Subcutaneous adipose tissue (tissue), 4 donors: ENCODE results near the gene CRACR2B. TPM values are rescaled to one million over a fixed set of nuclear protein-coding genes. Genes with fewer than 3 reads are reported as not detected.

ENCODE experiments used
- total RNA-seq, 4 donors: library from RNA; depleted of rRNA; stranded (reverse); fragments of >200 nt; gene quantifications; one replicate each; pipeline ENCODE4 v1.1.0, GENCODE V29; 2016
- TF ChIP-seq, protein P1 (sequence below): fragments of 450-650 bp; IDR thresholded peaks from one replicate; pipeline ENCODE4 v1.5.1; 2016; ENCODE audit warnings: low read depth, mild to moderate bottlenecking, control low read depth, antibody characterized with exemption, moderate library complexity

Gene CRACR2B
- total RNA-seq, 4 donors from 2014 or later: 2.3 to 44.6 (median 9.7) TPM

DNA sequence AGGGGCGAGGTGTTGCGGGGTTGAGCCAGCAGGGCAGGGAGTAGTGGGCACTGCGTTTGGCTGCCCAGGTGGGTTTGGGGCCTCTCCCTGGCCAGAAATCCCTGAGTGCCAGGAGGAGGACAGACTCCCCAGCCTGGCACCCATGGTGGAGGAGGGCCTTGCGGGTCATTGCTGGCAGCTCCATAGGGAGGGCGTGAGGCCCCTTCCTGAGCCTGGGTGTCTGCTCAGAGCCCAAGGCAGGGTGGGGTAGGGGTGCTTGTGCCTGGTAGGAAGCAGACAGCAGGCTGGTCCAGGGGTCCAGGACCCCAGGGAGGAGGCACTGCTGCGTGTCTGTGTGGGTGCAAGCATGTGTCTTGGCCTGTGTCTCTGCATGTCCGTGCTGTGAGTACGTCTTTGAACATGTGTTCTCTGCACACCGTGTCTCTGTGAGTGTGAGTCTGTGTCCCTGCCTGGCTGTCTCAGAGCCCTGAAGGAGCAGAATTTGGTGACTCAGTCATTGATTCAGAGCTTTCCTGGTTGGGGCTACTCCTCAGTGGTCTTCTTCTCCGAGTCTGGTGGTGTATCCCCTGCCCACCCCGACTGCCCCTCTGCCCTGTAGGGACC is 18.9 kb downstream of the CRACR2B start:
- TF ChIP-seq, protein P1, sequence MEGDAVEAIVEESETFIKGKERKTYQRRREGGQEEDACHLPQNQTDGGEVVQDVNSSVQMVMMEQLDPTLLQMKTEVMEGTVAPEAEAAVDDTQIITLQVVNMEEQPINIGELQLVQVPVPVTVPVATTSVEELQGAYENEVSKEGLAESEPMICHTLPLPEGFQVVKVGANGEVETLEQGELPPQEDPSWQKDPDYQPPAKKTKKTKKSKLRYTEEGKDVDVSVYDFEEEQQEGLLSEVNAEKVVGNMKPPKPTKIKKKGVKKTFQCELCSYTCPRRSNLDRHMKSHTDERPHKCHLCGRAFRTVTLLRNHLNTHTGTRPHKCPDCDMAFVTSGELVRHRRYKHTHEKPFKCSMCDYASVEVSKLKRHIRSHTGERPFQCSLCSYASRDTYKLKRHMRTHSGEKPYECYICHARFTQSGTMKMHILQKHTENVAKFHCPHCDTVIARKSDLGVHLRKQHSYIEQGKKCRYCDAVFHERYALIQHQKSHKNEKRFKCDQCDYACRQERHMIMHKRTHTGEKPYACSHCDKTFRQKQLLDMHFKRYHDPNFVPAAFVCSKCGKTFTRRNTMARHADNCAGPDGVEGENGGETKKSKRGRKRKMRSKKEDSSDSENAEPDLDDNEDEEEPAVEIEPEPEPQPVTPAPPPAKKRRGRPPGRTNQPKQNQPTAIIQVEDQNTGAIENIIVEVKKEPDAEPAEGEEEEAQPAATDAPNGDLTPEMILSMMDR: no peak

DNA sequence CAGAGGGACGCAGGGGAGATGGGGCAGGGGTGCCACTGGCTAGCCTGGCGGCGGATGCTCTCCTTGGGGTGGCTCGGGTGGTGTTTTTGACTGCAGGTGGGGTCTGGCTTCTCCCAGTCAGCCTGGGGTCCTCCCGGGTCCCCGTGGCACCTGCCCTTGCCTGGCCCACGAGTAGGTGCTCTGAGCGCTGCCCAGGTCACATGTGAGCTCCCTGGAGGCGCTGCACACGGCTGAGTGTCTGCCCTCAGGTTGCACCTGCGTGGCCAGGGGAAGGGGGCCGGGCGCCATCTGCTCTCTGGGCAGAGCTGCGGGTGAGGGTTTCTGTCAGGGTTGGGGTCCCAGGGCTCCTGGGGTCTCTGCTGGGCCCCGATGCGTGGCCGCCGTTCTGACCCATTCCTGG is 20.2 kb downstream of the CRACR2B start:
- TF ChIP-seq, protein P1: no peak

DNA sequence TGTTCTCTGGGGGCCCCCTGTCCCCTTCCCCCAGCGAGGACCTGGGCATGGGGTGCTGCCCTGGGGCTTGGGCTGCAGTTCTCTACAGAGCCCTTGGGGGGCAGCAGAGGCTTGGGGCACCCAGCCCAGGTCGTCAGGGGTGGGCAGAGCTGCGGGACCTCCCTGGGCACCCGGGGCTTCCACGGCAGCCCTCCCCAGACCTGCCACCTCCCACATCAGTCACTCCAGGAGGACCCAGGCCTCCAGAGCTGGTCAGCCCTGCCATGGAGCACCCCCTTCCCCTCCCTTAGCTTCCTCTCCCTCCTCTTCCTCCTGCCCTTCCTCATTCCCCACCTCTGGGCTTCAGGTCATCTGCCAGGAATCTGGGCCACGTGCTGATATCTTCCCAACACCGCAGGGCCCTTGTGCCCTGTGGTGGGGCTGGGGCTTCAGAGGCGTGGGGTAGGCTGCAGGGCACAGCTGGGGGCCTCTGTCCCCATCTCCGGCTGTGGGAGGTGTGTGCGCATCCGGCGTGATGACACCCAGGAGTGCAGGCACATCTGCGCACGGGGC is 20.7 kb downstream of the CRACR2B start:
- TF ChIP-seq, protein P1: no peak

DNA sequence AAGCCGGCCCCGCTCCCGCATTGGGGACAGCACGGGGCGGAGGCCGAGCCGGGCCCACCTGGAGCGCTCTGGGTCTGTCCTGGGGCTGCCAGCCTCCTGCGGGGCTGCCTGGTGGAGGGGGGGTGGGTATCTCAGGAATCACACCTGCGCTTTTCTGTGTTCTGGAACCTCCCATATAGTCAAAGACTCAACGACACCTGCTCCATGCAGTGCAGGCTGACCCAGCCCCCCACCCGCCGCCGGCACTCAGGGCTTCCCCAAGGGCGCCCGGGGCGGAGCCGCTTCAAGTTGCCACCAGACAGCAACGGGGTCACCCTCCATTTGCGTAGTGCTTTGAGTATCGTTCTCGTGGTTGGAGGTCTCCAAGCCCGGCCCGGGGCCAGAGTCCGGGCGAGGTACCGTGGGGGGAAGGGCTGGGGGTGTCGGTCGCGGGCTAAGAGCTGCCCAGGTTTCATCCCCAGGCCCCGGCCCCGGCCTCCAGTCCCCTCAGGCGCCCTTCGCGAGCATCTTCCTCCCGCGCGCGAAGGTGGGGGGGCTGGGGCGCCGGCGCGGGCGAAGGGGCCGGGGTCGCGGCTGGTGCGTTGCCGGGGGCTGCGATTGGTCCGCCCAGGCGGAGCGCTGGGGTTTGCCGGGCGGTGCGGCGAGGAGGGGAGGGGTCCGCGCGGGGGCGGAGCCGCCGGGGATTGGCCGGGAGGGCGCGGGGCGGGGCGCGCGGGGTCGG is 21.5 kb downstream of the CRACR2B start:
- TF ChIP-seq, protein P1: no peak

DNA sequence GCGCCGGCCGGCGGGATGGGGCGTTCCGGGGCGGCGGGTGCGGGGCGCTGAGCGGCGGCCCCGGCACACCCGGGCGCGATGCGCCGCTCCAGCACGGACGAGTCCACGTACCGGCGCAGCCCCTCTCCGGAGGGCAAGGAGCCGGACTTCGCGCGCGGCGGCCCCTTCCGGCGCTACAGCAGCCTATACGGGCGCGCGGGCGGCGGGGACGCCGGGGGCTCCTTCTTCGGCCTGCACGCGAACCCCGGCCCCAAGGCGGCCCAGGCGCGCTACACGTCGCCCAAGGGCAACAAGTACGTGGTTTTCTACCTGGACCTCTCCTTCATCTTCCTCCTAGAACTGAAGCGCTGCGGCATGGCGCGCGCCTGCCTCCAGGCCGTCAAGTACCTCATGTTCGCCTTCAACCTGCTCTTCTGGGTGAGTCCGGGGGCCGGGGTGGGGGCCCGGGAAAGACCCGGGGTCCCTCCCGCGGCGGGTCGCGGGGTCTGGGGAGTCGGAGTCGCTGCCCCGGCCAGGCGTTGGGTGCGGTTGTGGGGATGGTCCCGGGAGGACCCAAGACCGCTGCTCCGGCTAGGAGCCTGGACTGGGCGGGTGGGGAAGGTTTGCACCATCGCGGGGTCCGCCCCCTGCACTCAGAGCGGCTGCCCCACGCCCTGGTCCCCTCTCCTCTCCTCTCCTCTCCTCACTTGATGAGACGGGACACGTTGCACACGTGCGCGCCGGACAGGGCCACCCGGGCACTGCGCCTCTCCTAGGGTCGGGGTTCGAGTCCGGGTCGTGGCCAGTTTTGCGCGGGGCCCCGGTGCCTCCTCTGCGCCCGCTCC is 22.4 kb downstream of the CRACR2B start:
- TF ChIP-seq, protein P1: no peak

DNA sequence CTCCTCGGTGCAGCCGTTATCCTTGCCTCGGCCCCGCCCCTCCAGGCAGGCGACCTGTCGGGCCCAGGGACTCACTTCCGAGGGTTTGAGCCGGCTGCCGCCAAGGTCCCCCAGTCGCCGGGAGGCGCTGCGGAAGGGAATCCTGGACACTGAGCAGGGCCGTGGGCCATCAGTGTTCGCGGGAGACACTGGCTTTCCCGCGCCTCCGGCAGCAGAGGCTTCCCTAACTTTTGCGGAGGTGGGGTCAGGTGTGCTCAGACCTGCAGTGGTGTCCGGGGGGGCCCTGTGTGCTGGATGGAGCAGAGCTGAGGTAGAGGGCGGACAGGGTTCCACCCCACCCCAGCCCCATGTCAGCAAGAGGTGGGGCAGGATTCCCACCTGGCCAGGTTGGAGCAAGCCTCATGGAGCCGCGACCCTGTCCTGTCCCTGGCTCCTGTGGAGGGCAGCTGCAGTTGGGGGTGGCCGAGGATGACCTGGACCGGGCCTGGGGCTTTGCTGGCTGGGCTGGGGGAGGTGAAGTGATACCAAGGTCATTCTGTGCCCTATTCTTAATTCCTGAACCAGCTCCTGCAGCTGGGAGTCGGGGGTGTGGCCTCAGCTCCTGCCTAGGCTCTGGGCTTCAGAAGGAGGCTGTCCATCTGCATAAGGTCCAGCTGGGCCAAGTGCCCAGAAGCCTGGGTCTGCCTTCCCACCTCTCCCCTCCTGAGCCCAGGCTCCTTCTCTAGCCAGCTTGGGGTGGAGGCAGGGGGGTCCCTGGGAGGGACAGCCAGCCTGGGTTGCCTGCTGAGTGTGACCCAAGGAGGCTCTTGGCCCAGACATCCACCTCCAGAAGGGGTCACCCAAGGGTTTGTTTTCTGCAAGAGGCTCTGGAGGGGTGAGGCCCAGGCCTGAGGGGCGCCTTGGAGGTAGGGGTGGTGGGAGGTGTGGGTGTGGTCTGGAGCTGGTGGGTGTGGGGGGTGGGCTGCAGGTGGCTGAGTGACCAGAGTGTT is 23.4 kb downstream of the CRACR2B start:
- TF ChIP-seq, protein P1: no peak
